CD4-positive, alpha-beta T cell treated with Interleukin-2 at 100 ng/mL for 4 hours (primary cell): ENCODE data around the gene SBF1.

Experiments
- DNase-seq: peaks from one replicate; pipeline ENCODE4 v3.0.0-alpha.2; 2020; ENCODE audit warnings: low spot score

The SBF1 gene

GRCh38 chr22:50467773-50468440 is 6.9 kb downstream of the SBF1 start:
- no peak for DNase-seq

GRCh38 chr22:50467341-50467740 is 7.5 kb downstream of the SBF1 start:
- DNase-seq: no peak

GRCh38 chr22:50465066-50465930 is 9.5 kb downstream of the SBF1 start:
- DNase-seq: no peak

- DNase-seq: no peak
Measured at GRCh38 chr22:50464451-50464850, 10.4 kb downstream of the SBF1 start.

- DNase-seq: no peak
Measured at GRCh38 chr22:50463188-50463900, 11.5 kb downstream of the SBF1 start.

GRCh38 chr22:50461979-50462540 is 12.8 kb downstream of the SBF1 start:
- DNase-seq: no peak

GRCh38 chr22:50461536-50461935 is 13.3 kb downstream of the SBF1 start:
- no peak for DNase-seq

- DNase-seq: no peak
Measured at GRCh38 chr22:50460938-50461337, 13.9 kb downstream of the SBF1 start.

GRCh38 chr22:50459496-50460140 is 15.2 kb downstream of the SBF1 start:
- DNase-seq: no peak

- DNase-seq: no peak
Measured at GRCh38 chr22:50459016-50459415, 15.8 kb downstream of the SBF1 start.

- no peak for DNase-seq
Measured at GRCh38 chr22:50456466-50457234, 18.2 kb downstream of the SBF1 start.

- DNase-seq: no peak
Measured at GRCh38 chr22:50456026-50456425, 18.8 kb downstream of the SBF1 start.

- DNase-seq: no peak
Measured at GRCh38 chr22:50455201-50455600, 19.6 kb downstream of the SBF1 start.

- no peak for DNase-seq
Measured at GRCh38 chr22:50454556-50455075, 20.2 kb downstream of the SBF1 start.

GRCh38 chr22:50452649-50453048 is 22.2 kb downstream of the SBF1 start:
- DNase-seq: no peak

GRCh38 chr22:50447576-50448551 is 27.0 kb downstream of the SBF1 start:
- DNase-seq: no peak

GRCh38 chr22:50446708-50447575 is 27.9 kb downstream of the SBF1 start:
- DNase-seq: no peak

GRCh38 chr22:50445880-50446707 is 28.7 kb downstream of the SBF1 start:
- no peak for DNase-seq
